ENCODE results near the gene SAMM50.

The SAMM50 gene

GRCh38 chr22:43985532-43985931, 30.3 kb downstream of the SAMM50 start:
- DNase-seq (ENCODE audit: low read depth), result no peak
- H3K4me3 ChIP-seq (ENCODE audit: low read depth, low read length), result no peak overlapping the region
- no peak for TF ChIP-seq CTCF (IDR thresholded peaks at IDR 0.05; ENCODE audit: low read depth, low read length, missing control alignments)
- in situ Hi-C loops (cut with HindIII; ENCODE audit: low sequenced_read_pairs), result no loop called here

- DNase-seq (ENCODE audit: low read depth), result no peak
- in situ Hi-C loops (cut with HindIII; ENCODE audit: low sequenced_read_pairs), result no loop called here
- no peak overlapping the region for H3K4me3 ChIP-seq (ENCODE audit: low read depth, low read length)
- TF ChIP-seq CTCF (IDR thresholded peaks at IDR 0.05; ENCODE audit: low read depth, low read length, missing control alignments), result no peak
These were observed 33.0 kb downstream of the SAMM50 start for GRCh38 chr22:43988116-43988820.

GRCh38 chr22:43988960-43989359, 33.7 kb downstream of the SAMM50 start:
- in situ Hi-C loops (cut with HindIII; ENCODE audit: low sequenced_read_pairs), result no loop called here
- H3K4me3 ChIP-seq (ENCODE audit: low read depth, low read length), result no peak overlapping the region
- DNase-seq (ENCODE audit: low read depth), result no peak
- TF ChIP-seq CTCF (IDR thresholded peaks at IDR 0.05; ENCODE audit: low read depth, low read length, missing control alignments), result no peak

- in situ Hi-C loops (cut with HindIII; ENCODE audit: low sequenced_read_pairs), result loop anchor here (5.0 kb wide), 1 partner anchor 92 kb away; no protein-coding TSS in a partner anchor
- no peak for DNase-seq (ENCODE audit: low read depth)
- no peak for TF ChIP-seq CTCF (IDR thresholded peaks at IDR 0.05; ENCODE audit: low read depth, low read length, missing control alignments)
- no peak overlapping the region for H3K4me3 ChIP-seq (ENCODE audit: low read depth, low read length)
These were observed 34.8 kb downstream of the SAMM50 start for GRCh38 chr22:43990044-43990443.

GRCh38 chr22:43991316-43992020, 36.2 kb downstream of the SAMM50 start:
- no peak for DNase-seq (ENCODE audit: low read depth)
- no peak for TF ChIP-seq CTCF (IDR thresholded peaks at IDR 0.05; ENCODE audit: low read depth, low read length, missing control alignments)
- H3K4me3 ChIP-seq (ENCODE audit: low read depth, low read length), result no peak overlapping the region
- in situ Hi-C loops (cut with HindIII; ENCODE audit: low sequenced_read_pairs), result loop anchor here (5.0 kb wide), 1 partner anchor 91 kb away; no protein-coding TSS in a partner anchor

- in situ Hi-C loops (cut with HindIII; ENCODE audit: low sequenced_read_pairs), result loop anchor here (5.0 kb wide), 1 partner anchor 90 kb away; no protein-coding TSS in a partner anchor
- H3K4me3 ChIP-seq (ENCODE audit: low read depth, low read length), result no peak overlapping the region
- DNase-seq (ENCODE audit: low read depth), result peak; percentile 48
- TF ChIP-seq CTCF (IDR thresholded peaks at IDR 0.05; ENCODE audit: low read depth, low read length, missing control alignments), result no peak
These were observed 37.1 kb downstream of the SAMM50 start for GRCh38 chr22:43992331-43992821.

All from astrocyte of the cerebellum (primary cell).